ENCODE measurements around the gene TMEM121. TPM values are rescaled to one million over a fixed set of nuclear protein-coding genes. Genes with fewer than 3 reads are reported as not detected.

The TMEM121 gene
- polyA plus RNA-seq, 3 donors: 0.08 to 0.11 TPM; not detected in 1

DNA sequence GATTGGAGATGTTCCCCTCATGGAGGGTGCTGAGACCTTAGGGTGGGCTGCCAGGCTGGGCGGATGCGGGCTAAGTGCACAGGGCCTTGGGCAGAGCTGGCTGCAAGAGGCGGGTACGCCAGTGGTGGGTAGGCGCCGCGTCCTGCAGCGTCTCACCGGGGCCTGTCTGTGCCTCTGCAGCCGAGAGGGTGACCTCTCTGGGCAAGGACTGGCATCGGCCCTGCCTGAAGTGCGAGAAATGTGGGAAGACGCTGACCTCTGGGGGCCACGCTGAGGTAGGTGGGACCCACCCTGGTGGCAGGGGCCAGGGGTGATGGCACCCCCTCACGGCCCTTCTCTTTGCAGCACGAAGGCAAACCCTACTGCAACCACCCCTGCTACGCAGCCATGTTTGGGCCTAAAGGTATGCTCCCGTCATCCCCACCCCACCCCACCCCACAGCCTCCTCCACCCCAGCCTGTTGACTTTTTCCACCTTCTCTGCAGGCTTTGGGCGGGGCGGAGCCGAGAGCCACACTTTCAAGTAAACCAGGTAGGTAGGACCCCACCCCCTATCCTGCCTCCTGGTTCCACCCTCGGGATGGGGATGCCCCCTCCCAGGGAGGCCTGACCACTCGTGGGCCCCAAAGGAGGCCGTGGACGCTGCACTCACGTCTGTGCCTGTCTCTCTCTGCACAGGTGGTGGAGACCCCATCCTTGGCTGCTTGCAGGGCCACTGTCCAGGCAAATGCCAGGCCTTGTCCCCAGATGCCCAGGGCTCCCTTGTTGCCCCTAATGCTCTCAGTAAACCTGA, 38.2 kb upstream of the TMEM121 start:
- Mint-ChIP-seq H3K9me3 (peaks cover 0 to 5% (median 3%) of the 10 kb centered on the region in 7 donors), H3K27ac (peak overlapping the region; percentile 57 to 96 (median 90)), H3K27me3 (ENCODE audit: low read depth in 3 of 3) (peaks cover 27 to 43% (median 32%) of the 10 kb centered on the region in 3 donors), H3K4me1 (peaks cover 45% of the 10 kb centered on the region), H3K36me3 (peaks cover 5 to 10% of the 10 kb centered on the region in 2 donors), H3K4me3 (peak overlapping the region; percentile 80 to 87)
- peak overlapping the region; percentile 58 to 89 (median 72) for H3K4me3 ChIP-seq (replicated peaks in 1 of 3; ENCODE audit: low read depth in 2 of 3, low read length in 3 of 3)
- H3K9me3 ChIP-seq (replicated peaks in 1 of 2; ENCODE audit: control insufficient read depth in 1 of 2, insufficient read depth in 1 of 2, low read length in 2 of 2): no peaks in the 10 kb centered on the region
- no peak for DNase-seq
- H3K27ac ChIP-seq (ENCODE audit: low read depth in 1 of 2, low read length in 2 of 2): peak overlapping the region; percentile 75 to 94
- H3K9ac ChIP-seq (ENCODE audit: insufficient read depth, low read length, poor library complexity, severe bottlenecking): peak overlapping the region; percentile 95
- intact Hi-C loops (cut with micrococcal nuclease): loop anchor here (2.0 to 10.0 kb wide), 2 partner anchors 13 to 423 kb away; partner anchors contain the start of genes CRIP2 (in 1 of the 2) and GPR132 (in 1 of the 2)
- WGBS (ENCODE audit: insufficient coverage): 64% methylated on average over 19 of the region's 26 CpGs
- H2AFZ ChIP-seq (ENCODE audit: insufficient read depth, low read depth, low read length, poor library complexity, severe bottlenecking): no peak overlapping the region
- peaks cover 26% of the 10 kb centered on the region for H4K20me1 ChIP-seq (ENCODE audit: insufficient read depth, low read length)
- peak overlapping the region; percentile 82 for H3K4me2 ChIP-seq (replicated peaks; ENCODE audit: extremely low read depth, low read length, poor library complexity, severe bottlenecking)
- H3K27me3 ChIP-seq (ENCODE audit: control insufficient read depth in 2 of 2, insufficient read depth in 2 of 2, low read length in 2 of 2): peaks cover 2 to 38% of the 10 kb centered on the region in 2 donors
- peaks cover 60 to 74% of the 10 kb centered on the region in 2 donors for H3K4me1 ChIP-seq (ENCODE audit: control insufficient read depth in 1 of 2, insufficient read depth in 2 of 2, low read length in 2 of 2)
- peaks cover 5% of the 10 kb centered on the region for H3K79me2 ChIP-seq (ENCODE audit: insufficient read depth, low read length)
- peaks cover 0 to 3% of the 10 kb centered on the region in 2 donors for H3K36me3 ChIP-seq (replicated peaks in 1 of 2; ENCODE audit: control insufficient read depth in 1 of 2, insufficient read depth in 2 of 2, low read length in 2 of 2)
- TF ChIP-seq, protein P1, sequence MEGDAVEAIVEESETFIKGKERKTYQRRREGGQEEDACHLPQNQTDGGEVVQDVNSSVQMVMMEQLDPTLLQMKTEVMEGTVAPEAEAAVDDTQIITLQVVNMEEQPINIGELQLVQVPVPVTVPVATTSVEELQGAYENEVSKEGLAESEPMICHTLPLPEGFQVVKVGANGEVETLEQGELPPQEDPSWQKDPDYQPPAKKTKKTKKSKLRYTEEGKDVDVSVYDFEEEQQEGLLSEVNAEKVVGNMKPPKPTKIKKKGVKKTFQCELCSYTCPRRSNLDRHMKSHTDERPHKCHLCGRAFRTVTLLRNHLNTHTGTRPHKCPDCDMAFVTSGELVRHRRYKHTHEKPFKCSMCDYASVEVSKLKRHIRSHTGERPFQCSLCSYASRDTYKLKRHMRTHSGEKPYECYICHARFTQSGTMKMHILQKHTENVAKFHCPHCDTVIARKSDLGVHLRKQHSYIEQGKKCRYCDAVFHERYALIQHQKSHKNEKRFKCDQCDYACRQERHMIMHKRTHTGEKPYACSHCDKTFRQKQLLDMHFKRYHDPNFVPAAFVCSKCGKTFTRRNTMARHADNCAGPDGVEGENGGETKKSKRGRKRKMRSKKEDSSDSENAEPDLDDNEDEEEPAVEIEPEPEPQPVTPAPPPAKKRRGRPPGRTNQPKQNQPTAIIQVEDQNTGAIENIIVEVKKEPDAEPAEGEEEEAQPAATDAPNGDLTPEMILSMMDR (IDR thresholded peaks at IDR 0.05): no peak

DNA sequence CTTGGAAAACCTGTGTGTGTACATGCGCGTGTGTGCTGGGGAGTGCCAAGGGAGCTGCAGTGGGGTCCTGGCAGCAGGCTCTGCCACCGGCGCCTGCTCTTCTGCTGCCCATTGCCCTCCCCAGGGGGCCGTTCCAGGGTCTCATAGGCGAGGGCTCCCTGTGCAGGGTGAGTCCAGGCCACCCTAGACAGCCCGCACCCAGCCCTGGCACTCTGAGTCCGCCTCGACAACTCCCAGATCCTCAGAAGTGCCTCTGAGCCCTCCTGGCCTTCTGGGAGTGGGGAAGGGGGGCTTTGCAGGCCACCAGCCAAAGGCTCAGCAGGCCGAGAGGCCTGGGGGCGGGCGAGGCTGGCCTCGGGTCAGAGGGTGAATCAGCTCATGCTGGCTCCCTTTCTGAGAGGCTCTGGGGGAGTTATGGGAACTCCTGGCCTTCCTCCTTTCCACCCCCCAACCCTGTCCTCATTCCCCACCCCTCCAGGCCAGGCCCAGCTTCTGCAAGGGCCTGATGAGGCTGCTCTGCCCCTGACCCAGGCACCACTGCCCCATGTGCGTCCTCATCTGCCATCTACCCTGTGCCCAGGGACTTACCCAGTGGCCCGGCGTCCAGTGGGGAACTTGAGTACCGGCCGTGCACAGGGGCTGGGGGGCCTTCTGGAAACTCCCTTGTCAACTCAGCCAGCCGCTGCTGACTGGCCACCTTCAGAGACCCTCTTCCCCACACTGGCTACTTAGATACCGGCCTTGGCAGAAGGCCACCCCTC, 37.4 kb upstream of the TMEM121 start:
- Mint-ChIP-seq H3K27me3 (ENCODE audit: low read depth in 3 of 3) (peaks cover 27 to 38% (median 31%) of the 10 kb centered on the region in 3 donors), H3K9me3 (peaks cover 0 to 5% (median 3%) of the 10 kb centered on the region in 7 donors), H3K4me3 (peak overlapping the region; percentile 80 to 90), H3K36me3 (peaks cover 10 to 15% of the 10 kb centered on the region in 2 donors), H3K4me1 (peaks cover 45% of the 10 kb centered on the region), H3K27ac (peak overlapping the region; percentile 84 to 96 (median 92))
- Histone ChIP-seq H3K27ac (ENCODE audit: low read depth in 1 of 2, low read length in 2 of 2) (peak overlapping the region; percentile 75 to 91), H3K27me3 (ENCODE audit: control insufficient read depth in 2 of 2, insufficient read depth in 2 of 2, low read length in 2 of 2) (peaks cover 2 to 30% of the 10 kb centered on the region in 2 donors), H3K4me2 (replicated peaks; ENCODE audit: extremely low read depth, low read length, poor library complexity, severe bottlenecking) (peak overlapping the region; percentile 82), H3K79me2 (ENCODE audit: insufficient read depth, low read length) (peaks cover 5% of the 10 kb centered on the region), H3K9ac (ENCODE audit: insufficient read depth, low read length, poor library complexity, severe bottlenecking) (peak overlapping the region; percentile 95), H3K36me3 (replicated peaks in 1 of 2; ENCODE audit: control insufficient read depth in 1 of 2, insufficient read depth in 2 of 2, low read length in 2 of 2) (peaks cover 0 to 3% of the 10 kb centered on the region in 2 donors), H3K4me1 (ENCODE audit: control insufficient read depth in 1 of 2, insufficient read depth in 2 of 2, low read length in 2 of 2) (peaks cover 58 to 73% of the 10 kb centered on the region in 2 donors), H4K20me1 (ENCODE audit: insufficient read depth, low read length) (peaks cover 31% of the 10 kb centered on the region), H3K4me3 (replicated peaks in 1 of 3; ENCODE audit: low read depth in 2 of 3, low read length in 3 of 3) (peak overlapping the region; percentile 58 to 89 (median 61)), H3K9me3 (replicated peaks in 1 of 2; ENCODE audit: control insufficient read depth in 1 of 2, insufficient read depth in 1 of 2, low read length in 2 of 2) (no peaks in the 10 kb centered on the region), H2AFZ (ENCODE audit: insufficient read depth, low read depth, low read length, poor library complexity, severe bottlenecking) (no peak overlapping the region)
- intact Hi-C loops (cut with micrococcal nuclease): loop anchor here (1.0 to 10.0 kb wide), 3 partner anchors 8 to 424 kb away; partner anchors contain the start of genes CRIP2 (in 1 of the 2) and GPR132 (in 1 of the 2)
- TF ChIP-seq, protein P1 (IDR thresholded peaks at IDR 0.05): no peak
- WGBS (ENCODE audit: insufficient coverage): 85% methylated on average over 11 of the region's 20 CpGs
- peak in 2 of 3 donors; percentile 26 to 34 for DNase-seq

Data from CD14-positive monocyte (primary cell).